ENCODE measurements around the gene ZNF598. TPM values are rescaled to one million over a fixed set of nuclear protein-coding genes. Genes with fewer than 3 reads are reported as not detected.

The ZNF598 gene
- total RNA-seq, 2 experiments from 2014 or later = 39.7 to 43.6 TPM

DNA sequence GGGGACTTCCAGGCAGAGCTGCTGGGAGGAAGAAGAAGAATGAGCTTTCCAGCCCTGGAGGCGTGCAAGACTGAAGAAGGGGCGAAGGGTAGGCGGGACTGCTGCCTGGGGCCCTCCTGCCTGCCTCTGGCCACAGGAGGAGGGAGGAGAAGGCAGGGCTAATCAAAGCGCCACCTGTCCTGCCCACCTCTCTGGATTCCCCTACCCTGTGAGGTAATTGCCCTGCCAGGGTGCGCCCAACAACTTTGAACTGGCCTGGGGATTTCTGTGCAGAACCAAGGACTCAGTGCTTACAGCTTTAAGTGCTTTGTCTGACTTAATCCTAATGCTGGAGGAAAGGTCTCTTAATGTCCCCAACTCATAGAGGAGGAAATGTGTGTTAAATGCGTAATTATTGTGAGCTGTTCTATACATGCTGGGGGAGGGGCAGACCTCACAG lies 28.2 kb downstream of the ZNF598 start, which contains the start of gene NOXO1:
TSS of gene NOXO1 (minus strand) at position 72 of the 439 bp plus-strand sequence. CDS start 290 bp downstream, outside the sequence.
- peaks cover 34% of the 10 kb centered on the region for H3K36me3 ChIP-seq (ENCODE audit: insufficient read depth, low read length)
- DNase-seq (peak in 2 of 14 experiments; percentile 59), ATAC-seq (ENCODE audit: poor library complexity) (no peak)
- no peak within 1 kb of the TSS for H3K4me3 ChIP-seq (ENCODE audit: low read length)
- H3K27ac ChIP-seq (ENCODE audit: low read depth in 1 of 2, low read length in 2 of 2) = no peak within 1 kb of the TSS
- peaks cover 32 to 40% of the 10 kb centered on the region in 2 experiments for H3K27me3 ChIP-seq (ENCODE audit: control insufficient read depth in 1 of 2, insufficient read depth in 2 of 2, low read length in 2 of 2)
- Mint-ChIP-seq H3K4me1 (ENCODE audit: low read depth) (peaks cover 20% of the 10 kb centered on the region), H3K27ac (no peak within 1 kb of the TSS), H3K27me3 (peaks cover 28% of the 10 kb centered on the region), H3K4me3 (peak within 1 kb of the TSS; percentile 84), H3K9me3 (no peaks in the 10 kb centered on the region), H3K36me3 (ENCODE audit: low read depth) (peaks cover 18% of the 10 kb centered on the region)
- H3K9me3 ChIP-seq (ENCODE audit: control insufficient read depth in 1 of 2, insufficient read depth in 1 of 2, low read length in 2 of 2) = peaks cover 0 to 24% of the 10 kb centered on the region in 2 experiments
- ChIA-PET POLR2A (interaction anchor here (0.6 to 6.8 kb wide), 3 partner anchors 10 to 17 kb away, joined by 3 to 62 read pairs (median 5); partner anchors contain the start of genes RPS2 and TBL3), CTCF (no interaction called here)
- peaks cover 49% of the 10 kb centered on the region for H3K4me1 ChIP-seq (ENCODE audit: insufficient read depth, low read length)
- intact Hi-C loops (cut with DNase I, micrococcal nuclease) = no loop called here
- TF ChIP-seq, protein P1, sequence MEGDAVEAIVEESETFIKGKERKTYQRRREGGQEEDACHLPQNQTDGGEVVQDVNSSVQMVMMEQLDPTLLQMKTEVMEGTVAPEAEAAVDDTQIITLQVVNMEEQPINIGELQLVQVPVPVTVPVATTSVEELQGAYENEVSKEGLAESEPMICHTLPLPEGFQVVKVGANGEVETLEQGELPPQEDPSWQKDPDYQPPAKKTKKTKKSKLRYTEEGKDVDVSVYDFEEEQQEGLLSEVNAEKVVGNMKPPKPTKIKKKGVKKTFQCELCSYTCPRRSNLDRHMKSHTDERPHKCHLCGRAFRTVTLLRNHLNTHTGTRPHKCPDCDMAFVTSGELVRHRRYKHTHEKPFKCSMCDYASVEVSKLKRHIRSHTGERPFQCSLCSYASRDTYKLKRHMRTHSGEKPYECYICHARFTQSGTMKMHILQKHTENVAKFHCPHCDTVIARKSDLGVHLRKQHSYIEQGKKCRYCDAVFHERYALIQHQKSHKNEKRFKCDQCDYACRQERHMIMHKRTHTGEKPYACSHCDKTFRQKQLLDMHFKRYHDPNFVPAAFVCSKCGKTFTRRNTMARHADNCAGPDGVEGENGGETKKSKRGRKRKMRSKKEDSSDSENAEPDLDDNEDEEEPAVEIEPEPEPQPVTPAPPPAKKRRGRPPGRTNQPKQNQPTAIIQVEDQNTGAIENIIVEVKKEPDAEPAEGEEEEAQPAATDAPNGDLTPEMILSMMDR (IDR thresholded peaks at IDR 0.05) = no peak

DNA sequence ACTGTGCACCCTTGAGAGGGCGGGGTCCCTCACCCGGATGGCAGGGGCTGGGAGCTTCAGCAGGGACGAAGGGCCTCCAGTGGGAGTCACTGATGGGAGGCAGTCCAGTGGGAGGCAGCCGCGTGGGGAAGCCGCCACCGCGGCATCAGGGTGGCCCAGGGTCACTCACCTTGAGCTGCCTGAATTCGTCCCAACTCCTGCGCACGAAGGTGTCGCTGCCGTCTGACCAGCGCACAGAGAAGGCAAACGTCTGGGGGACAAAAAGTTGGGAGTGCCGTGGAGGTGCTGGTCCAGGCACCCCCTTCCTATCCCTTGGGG lies 28.9 kb downstream of the ZNF598 start:
- ChIA-PET POLR2A (interaction anchor here (0.7 to 6.8 kb wide), 4 partner anchors 9 to 302 kb away, joined by 3 to 62 read pairs (median 4); partner anchors contain the start of genes JPT2, RPS2 and TBL3), CTCF (no interaction called here)
- H3K4me3 Mint-ChIP-seq = peak overlapping the region; percentile 25
- no peak for ATAC-seq (ENCODE audit: poor library complexity)
- Histone ChIP-seq H3K36me3 (ENCODE audit: insufficient read depth, low read length) (peaks cover 33% of the 10 kb centered on the region), H3K4me1 (ENCODE audit: insufficient read depth, low read length) (peaks cover 48% of the 10 kb centered on the region), H3K9me3 (ENCODE audit: control insufficient read depth in 1 of 2, insufficient read depth in 1 of 2, low read length in 2 of 2) (peaks cover 0 to 24% of the 10 kb centered on the region in 2 experiments), H3K27me3 (ENCODE audit: control insufficient read depth in 1 of 2, insufficient read depth in 2 of 2, low read length in 2 of 2) (peaks cover 32 to 40% of the 10 kb centered on the region in 2 experiments), H3K27ac (ENCODE audit: low read depth in 1 of 2, low read length in 2 of 2) (no peak overlapping the region), H3K4me3 (ENCODE audit: low read length) (no peak overlapping the region)
- H3K9me3 Mint-ChIP-seq = no peaks in the 10 kb centered on the region
- peaks cover 20% of the 10 kb centered on the region for H3K36me3 Mint-ChIP-seq (ENCODE audit: low read depth)
- H3K4me1 Mint-ChIP-seq (ENCODE audit: low read depth) = peaks cover 20% of the 10 kb centered on the region
- no peak overlapping the region for H3K27ac Mint-ChIP-seq
- TF ChIP-seq, protein P1 (IDR thresholded peaks at IDR 0.05) = no peak
- no peak for DNase-seq
- intact Hi-C loops (cut with DNase I, micrococcal nuclease) = no loop called here
- H3K27me3 Mint-ChIP-seq = peaks cover 28% of the 10 kb centered on the region

DNA sequence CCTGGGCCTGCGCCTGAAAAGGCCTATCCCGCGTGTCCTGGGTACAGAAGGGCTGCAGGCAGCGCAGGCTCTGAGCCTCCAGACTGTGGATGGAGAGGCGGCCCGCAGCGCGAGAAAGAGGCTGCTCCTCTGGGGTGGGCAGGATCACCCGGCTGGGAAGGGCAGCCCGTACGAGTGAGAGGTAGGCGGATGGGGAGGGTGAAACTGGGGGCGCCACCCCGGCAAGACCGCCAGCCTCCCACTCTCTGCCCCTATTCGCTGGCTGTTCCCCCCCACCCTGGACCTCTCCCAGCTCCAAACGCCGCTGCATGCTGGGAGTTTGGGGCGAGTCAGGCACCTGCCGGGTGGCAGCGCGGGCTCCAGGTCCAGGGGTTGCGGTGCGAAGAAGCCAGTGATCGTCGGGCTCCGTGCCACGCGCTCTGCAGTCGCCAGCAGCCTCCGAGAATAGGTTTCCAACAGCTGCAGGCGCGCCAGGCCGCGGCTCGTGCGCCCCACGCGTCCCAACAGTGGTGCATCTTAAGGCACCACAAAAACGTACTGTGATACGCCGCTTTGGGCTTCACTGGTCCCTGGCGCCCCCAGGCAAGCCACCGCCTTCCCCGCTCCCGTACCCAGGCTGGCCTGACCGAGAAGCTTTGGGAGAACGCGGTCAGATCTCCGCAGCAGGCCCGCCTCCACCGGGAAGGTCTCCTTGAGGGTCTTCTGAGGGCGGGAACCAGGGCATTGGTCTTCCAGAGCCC lies 29.4 kb downstream of the ZNF598 start:
- peaks cover 21% of the 10 kb centered on the region for H3K36me3 Mint-ChIP-seq (ENCODE audit: low read depth)
- peaks cover 43% of the 10 kb centered on the region for H3K4me1 ChIP-seq (ENCODE audit: insufficient read depth, low read length)
- POLR2A ChIA-PET = interaction anchor here (0.7 to 6.8 kb wide), 4 partner anchors 8 to 302 kb away, joined by 3 to 62 read pairs (median 4); partner anchors contain the start of genes JPT2, RPS2 and TBL3
- intact Hi-C loops (cut with DNase I, micrococcal nuclease) = no loop called here
- peaks cover 33% of the 10 kb centered on the region for H3K36me3 ChIP-seq (ENCODE audit: insufficient read depth, low read length)
- DNase-seq (no peak), ATAC-seq (ENCODE audit: poor library complexity) (no peak)
- H3K4me1 Mint-ChIP-seq (ENCODE audit: low read depth) = peaks cover 17% of the 10 kb centered on the region
- H3K9me3 Mint-ChIP-seq = no peaks in the 10 kb centered on the region
- H3K4me3 ChIP-seq (ENCODE audit: low read length) = no peak overlapping the region
- TF ChIP-seq, protein P1 (IDR thresholded peaks at IDR 0.05) = no peak
- H3K27ac Mint-ChIP-seq = no peak overlapping the region
- peaks cover 32 to 40% of the 10 kb centered on the region in 2 experiments for H3K27me3 ChIP-seq (ENCODE audit: control insufficient read depth in 1 of 2, insufficient read depth in 2 of 2, low read length in 2 of 2)
- peaks cover 0 to 24% of the 10 kb centered on the region in 2 experiments for H3K9me3 ChIP-seq (ENCODE audit: control insufficient read depth in 1 of 2, insufficient read depth in 1 of 2, low read length in 2 of 2)
- H3K27ac ChIP-seq (ENCODE audit: low read depth in 1 of 2, low read length in 2 of 2) = no peak overlapping the region
- H3K27me3 Mint-ChIP-seq = peaks cover 28% of the 10 kb centered on the region
- peak overlapping the region; percentile 4 for H3K4me3 Mint-ChIP-seq
- CTCF ChIA-PET = no interaction called here

Data from CD4-positive, alpha-beta T cell (primary cell).